ENCODE measurements around the gene CRISPLD2.

The CRISPLD2 gene

GRCh38 chr16:84890427-84890826 lies 70.6 kb downstream of the CRISPLD2 start:
- TF ChIP-seq CTCF (conservative IDR thresholded peaks at IDR 0.05; ENCODE audit: low read length) = no peak
- H3K4me3 ChIP-seq (ENCODE audit: low read length) = no peak overlapping the region
- no peak for DNase-seq (ENCODE audit: low read depth)

GRCh38 chr16:84891149-84891795 lies 71.5 kb downstream of the CRISPLD2 start:
- H3K4me3 ChIP-seq (ENCODE audit: low read length) = no peak overlapping the region
- TF ChIP-seq CTCF (conservative IDR thresholded peaks at IDR 0.05; ENCODE audit: low read length) = no peak
- DNase-seq (ENCODE audit: low read depth) = no peak

DNA sequence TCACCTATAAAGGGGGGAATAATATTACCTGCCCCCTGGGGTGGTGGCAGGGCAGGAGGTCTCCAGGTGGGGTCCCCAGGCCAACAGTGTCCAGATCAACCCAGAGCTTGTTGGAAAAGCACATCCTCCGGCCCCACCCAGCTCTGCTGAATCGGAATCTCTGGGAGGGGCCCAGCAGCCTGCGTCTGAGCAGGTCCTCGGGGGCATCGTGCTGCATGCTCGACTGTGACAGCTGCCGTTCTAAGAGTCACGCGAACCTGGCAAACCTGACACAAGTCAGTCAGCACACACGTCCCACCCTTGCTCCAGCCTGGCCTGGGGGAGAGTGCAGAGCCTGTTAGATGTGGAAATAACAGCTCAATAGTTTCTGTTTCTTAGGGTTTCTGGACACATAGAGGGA lies 72.3 kb downstream of the CRISPLD2 start:
- TF ChIP-seq CTCF (conservative IDR thresholded peaks at IDR 0.05; ENCODE audit: low read length) = no peak
- H3K4me3 ChIP-seq (ENCODE audit: low read length) = no peak overlapping the region
- no peak for DNase-seq (ENCODE audit: low read depth)

DNA sequence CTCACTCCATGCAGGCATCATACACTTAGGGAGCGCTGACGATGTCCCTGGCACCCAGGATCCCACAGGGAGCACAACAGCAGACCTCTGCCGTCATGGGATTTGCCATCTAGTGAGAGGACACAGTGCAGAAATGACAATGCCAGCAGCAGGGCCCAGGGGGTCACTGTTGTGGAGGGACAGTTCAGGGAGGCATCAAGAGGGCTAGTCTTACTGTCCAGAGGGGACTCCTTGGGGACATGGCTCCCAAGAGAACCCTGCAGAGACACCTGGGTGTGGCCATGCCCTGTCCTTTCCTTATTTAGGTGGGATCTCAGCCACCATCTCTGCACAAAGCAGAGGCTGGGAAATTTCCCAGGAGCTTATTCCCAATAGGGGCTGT lies 73.7 kb downstream of the CRISPLD2 start:
- no peak overlapping the region for H3K4me3 ChIP-seq (ENCODE audit: low read length)
- TF ChIP-seq CTCF (conservative IDR thresholded peaks at IDR 0.05; ENCODE audit: low read length) = no peak
- no peak for DNase-seq (ENCODE audit: low read depth)

GRCh38 chr16:84893849-84894599 lies 74.2 kb downstream of the CRISPLD2 start:
- no peak overlapping the region for H3K4me3 ChIP-seq (ENCODE audit: low read length)
- DNase-seq (ENCODE audit: low read depth) = no peak
- TF ChIP-seq CTCF (conservative IDR thresholded peaks at IDR 0.05; ENCODE audit: low read length) = no peak

- no peak for TF ChIP-seq CTCF (conservative IDR thresholded peaks at IDR 0.05; ENCODE audit: low read length)
- no peak overlapping the region for H3K4me3 ChIP-seq (ENCODE audit: low read length)
- DNase-seq (ENCODE audit: low read depth) = no peak
Measured at GRCh38 chr16:84895016-84895415, 75.2 kb downstream of the CRISPLD2 start.

DNA sequence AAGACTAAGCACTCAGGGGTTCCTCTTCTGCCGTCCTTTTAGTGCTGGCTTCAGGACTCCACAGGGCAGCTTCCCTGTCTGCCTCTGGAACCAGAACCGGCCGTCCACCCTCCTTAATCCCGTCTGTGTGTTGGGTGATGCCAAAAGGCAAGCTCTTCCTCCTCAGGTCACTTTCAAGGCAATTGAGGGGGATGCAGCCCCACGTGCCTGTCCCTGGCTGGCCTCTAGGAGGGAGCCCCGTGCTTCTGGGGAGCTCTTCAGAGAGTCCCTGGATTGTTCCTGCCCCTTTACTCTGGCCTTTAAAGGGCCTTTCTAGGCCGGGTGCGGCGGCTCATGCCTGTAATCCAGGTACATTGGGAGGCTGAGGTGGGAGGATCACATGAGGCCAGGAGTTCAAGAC lies 77.1 kb downstream of the CRISPLD2 start:
- TF ChIP-seq CTCF (conservative IDR thresholded peaks at IDR 0.05; ENCODE audit: low read length) = no peak
- DNase-seq (ENCODE audit: low read depth) = no peak
- H3K4me3 ChIP-seq (ENCODE audit: low read length) = no peak overlapping the region
